Right atrium auricular region (tissue), 2 donors: ENCODE measurements around the gene DHRS12. TPM values are rescaled to one million over a fixed set of nuclear protein-coding genes. Genes with fewer than 3 reads are reported as not detected.
A peak's percentile ranks its signal among the peaks of the same experiment; 100 is the strongest.

Source experiments
- DNase-seq: peaks from one replicate; pipeline ENCODE4 v3.0.0-alpha.2; 2019; ENCODE audit warnings: low spot score
- H3K27ac ChIP-seq, 2 donors: fragments of 200-600 bp; sonication (generic); 1 replicate in 1 of 2; 2 replicates in 1 of 2; pipeline ENCODE4 v1.5.1; 2016 to 2019
- H3K27me3 ChIP-seq, 2 donors: fragments of 200-600 bp; sonication (generic); one replicate each; pipeline versions ENCODE4 v1.5.1 to v1.6.0; 2017 to 2019
- H3K36me3 ChIP-seq: fragments of 200-600 bp; sonication (generic); one replicate; pipeline ENCODE4 v1.5.1; 2016
- H3K4me1 ChIP-seq, 2 donors: fragments of 200-600 bp; sonication (generic); one replicate each; pipeline versions ENCODE4 v1.5.1 to v1.6.0; 2017 to 2019
- H3K4me3 ChIP-seq, 2 donors: fragments of 200-600 bp; sonication (generic); 1 replicate in 1 of 2; 2 replicates in 1 of 2; pipeline ENCODE4 v1.5.1; 2017 to 2019; ENCODE audit warnings: mild to moderate bottlenecking in 1 of 2, moderate library complexity in 1 of 2
- H3K9me3 ChIP-seq, 2 donors: fragments of 200-600 bp; sonication (generic); one replicate each; pipeline ENCODE4 v1.5.1; 2019
- CTCF ChIP-seq, 2 donors: fragments of 200-600 bp; sonication (generic); IDR thresholded peaks; one replicate each; pipeline ENCODE4 v1.5.1; 2019; ENCODE audit warnings: antibody characterized with exemption in 2 of 2
- total RNA-seq, 2 donors: library from RNA; depleted of rRNA; stranded (reverse); fragments of >200 nt; gene quantifications; one replicate each; pipeline ENCODE4 v1.1.0, GENCODE V29; 2016

The DHRS12 gene
- total RNA-seq, 2 donors from 2014 or later, result 9.6 to 10.1 TPM

GRCh38 chr13:51767100-51767499 lies 36.9 kb downstream of the DHRS12 start:
- H3K27me3 ChIP-seq, result no peaks in the 10 kb centered on the region
- peaks cover 0 to 61% of the 10 kb centered on the region in 2 donors for H3K4me1 ChIP-seq
- no peak for TF ChIP-seq CTCF (IDR thresholded peaks at IDR 0.05)
- no peak for DNase-seq
- H3K36me3 ChIP-seq, result no peaks in the 10 kb centered on the region
- no peaks in the 10 kb centered on the region for H3K9me3 ChIP-seq
- no peak overlapping the region for H3K27ac ChIP-seq
- H3K4me3 ChIP-seq, result no peak overlapping the region

GRCh38 chr13:51765142-51765515 lies 38.8 kb downstream of the DHRS12 start:
- Histone ChIP-seq H3K27ac (peak overlapping the region; percentile 84 to 85), H3K36me3 (no peaks in the 10 kb centered on the region), H3K4me1 (peaks cover 0 to 42% of the 10 kb centered on the region in 2 donors), H3K4me3 (no peak overlapping the region), H3K9me3 (no peaks in the 10 kb centered on the region), H3K27me3 (no peaks in the 10 kb centered on the region)
- TF ChIP-seq CTCF (IDR thresholded peaks at IDR 0.05), result no peak
- no peak for DNase-seq

- H3K4me1 ChIP-seq, result peaks cover 0 to 35% of the 10 kb centered on the region in 2 donors
- H3K27ac ChIP-seq, result peak overlapping the region; percentile 84 to 85
- no peaks in the 10 kb centered on the region for H3K36me3 ChIP-seq
- no peaks in the 10 kb centered on the region for H3K9me3 ChIP-seq
- H3K27me3 ChIP-seq, result no peaks in the 10 kb centered on the region
- no peak for TF ChIP-seq CTCF (IDR thresholded peaks at IDR 0.05)
- peak; percentile 87 for DNase-seq
- H3K4me3 ChIP-seq, result no peak overlapping the region
Measured at GRCh38 chr13:51764184-51765141, 39.5 kb downstream of the DHRS12 start.

- Histone ChIP-seq H3K9me3 (no peaks in the 10 kb centered on the region), H3K36me3 (no peaks in the 10 kb centered on the region), H3K4me3 (no peak overlapping the region), H3K4me1 (peaks cover 0 to 25% of the 10 kb centered on the region in 2 donors), H3K27me3 (no peaks in the 10 kb centered on the region), H3K27ac (peak overlapping the region; percentile 84 to 85)
- no peak for TF ChIP-seq CTCF (IDR thresholded peaks at IDR 0.05)
- DNase-seq, result no peak
Measured at GRCh38 chr13:51763486-51763885, 40.5 kb downstream of the DHRS12 start.

- Histone ChIP-seq H3K36me3 (peaks cover 2% of the 10 kb centered on the region), H3K4me3 (no peak overlapping the region), H3K4me1 (peaks cover 0 to 20% of the 10 kb centered on the region in 2 donors), H3K27ac (no peak overlapping the region), H3K9me3 (no peaks in the 10 kb centered on the region), H3K27me3 (no peaks in the 10 kb centered on the region)
- TF ChIP-seq CTCF (IDR thresholded peaks at IDR 0.05), result no peak
- no peak for DNase-seq
Measured at GRCh38 chr13:51761643-51762350, 42.2 kb downstream of the DHRS12 start.
